HepG2 (cell line): ENCODE measurements around the gene IQCH. TPM values are rescaled to one million over a fixed set of nuclear protein-coding genes. Genes with fewer than 3 reads are reported as not detected.

ENCODE experiments used
- ATAC-seq: fragments of 200-7000 bp; cut with Tn5 transposase; 3 replicates; pipeline ENCODE4 v1.9.1; 2020; ENCODE audit warnings: mild to moderate bottlenecking, moderate library complexity
- BruUV-seq: library from RNA; stranded (reverse); fragments of 400-500 nt; replicated peaks from 2 replicates; lab custom pipeline; 2021; lab: Mats Ljungman, UMichigan
- CTCF ChIA-PET: fragments of 300-600 bp; formaldehyde crosslinking; extraction: SDS; loops from one replicate; lab custom pipeline; 2021; ENCODE audit warnings: low total read pairs, inconsistent platforms, low intra/inter-chr PET ratio; lab: Yijun Ruan, JAX
- POLR2A ChIA-PET: fragments of 350-600 bp; sonication (Branson Sonifier 250); formaldehyde crosslinking; loops from one replicate; lab custom pipeline; 2020; ENCODE audit warnings: antibody characterized with exemption, inconsistent platforms; lab: Yijun Ruan, JAX
- DNase-seq: peaks from one replicate; pipeline ENCODE4 v3.0.0-alpha.2; 2015; ENCODE audit warnings: low spot score
- FAIRE-seq: peaks from 3 replicates; lab custom pipeline; 2011; peaks lifted over from hg19 to GRCh38; lab: Jason Lieb, UNC
- H2AFZ ChIP-seq: one replicate; pipeline ENCODE4 v1.6.1; 2011; ENCODE audit warnings: low read length, inconsistent platforms
- H3K27ac ChIP-seq: fragments of 300-600 bp; 3 replicates; pipeline ENCODE4 v1.8.0; 2011; ENCODE audit warnings: mixed run types, mild to moderate bottlenecking, mixed read lengths, low read length, inconsistent platforms; ENCODE audit not compliant: insufficient read depth; ENCODE audit errors: extremely low read length
- H3K27me3 ChIP-seq, 2 experiments: fragments of 200-600 bp in 1 of 2; 2 replicates in 1 of 2; 3 replicates in 1 of 2; pipeline versions ENCODE4 v1.6.0 to v1.8.0; 2011; ENCODE audit warnings: low read length in 2 of 2, mild to moderate bottlenecking in 2 of 2, moderate library complexity in 2 of 2, inconsistent platforms in 1 of 2; ENCODE audit not compliant: insufficient read depth in 2 of 2, control insufficient read depth in 1 of 2
- H3K36me3 ChIP-seq, 2 experiments: fragments of 200-600 bp in 1 of 2; replicated peaks in 1 of 2; 2 replicates in 1 of 2; 3 replicates in 1 of 2; pipeline versions ENCODE4 v1.5.1 to v1.8.0; 2011; ENCODE audit warnings: low read length in 2 of 2, inconsistent platforms in 1 of 2; ENCODE audit not compliant: insufficient read depth in 2 of 2, control insufficient read depth in 1 of 2
- H3K4me1 ChIP-seq: 2 replicates; pipeline ENCODE4 v1.5.1; 2012; ENCODE audit warnings: low read length, inconsistent platforms; ENCODE audit not compliant: insufficient read depth
- H3K4me2 ChIP-seq: 2 replicates; pipeline ENCODE4 v1.6.0; 2011; ENCODE audit warnings: low read depth, low read length, inconsistent platforms
- H3K4me3 ChIP-seq, 3 experiments: fragments of 200-600 bp in 1 of 3; sonication (generic), shearing (Covaris generic) in 1 of 3; replicated peaks in 1 of 3; 2 replicates each; pipeline ENCODE4 v1.5.1; 2011 to 2016; ENCODE audit warnings: low read length in 3 of 3, inconsistent platforms in 2 of 3, low read depth in 2 of 3, mild to moderate bottlenecking in 2 of 3, control low read depth in 1 of 3, mixed read lengths in 1 of 3; ENCODE audit not compliant: insufficient read depth in 1 of 3
- H3K79me2 ChIP-seq: one replicate; pipeline ENCODE4 v1.6.1; 2011; ENCODE audit warnings: low read length, inconsistent platforms; ENCODE audit not compliant: insufficient read depth
- H3K9ac ChIP-seq: 2 replicates; pipeline ENCODE4 v1.6.0; 2011; ENCODE audit warnings: mild to moderate bottlenecking, low read depth, low read length, inconsistent platforms; ENCODE audit not compliant: insufficient read depth
- H3K9me3 ChIP-seq: 2 replicates; pipeline ENCODE4 v1.5.1; 2012; ENCODE audit warnings: mild to moderate bottlenecking, low read length
- H4K20me1 ChIP-seq: 2 replicates; pipeline ENCODE4 v1.6.0; 2011; ENCODE audit warnings: inconsistent platforms, mild to moderate bottlenecking, low read length, moderate library complexity; ENCODE audit not compliant: insufficient read depth
- ARNT ChIP-seq: fragments of 450-650 bp; IDR thresholded peaks from 2 replicates; pipeline ENCODE4 v1.6.1; 2017
- ATM ChIP-seq: fragments of 450-650 bp; IDR thresholded peaks from 2 replicates; pipeline ENCODE4 v1.7.1; 2017; ENCODE audit warnings: mild to moderate bottlenecking, borderline replicate concordance
- CEBPG ChIP-seq: IDR thresholded peaks from 2 replicates; pipeline ENCODE4 v1.6.1; 2016
- NFE2L2 ChIP-seq: fragments of 150-350 bp; IDR thresholded peaks from 2 replicates; pipeline ENCODE4 v1.6.1; 2014; ENCODE audit warnings: low read length
- ZNF296 ChIP-seq: sonication (generic); formaldehyde crosslinking; conservative IDR thresholded peaks from 2 replicates; pipeline ENCODE4 v1.5.0; 2020; ENCODE audit warnings: mild to moderate bottlenecking, missing genetic modification reagents
- ZNF556 ChIP-seq: sonication (generic); formaldehyde crosslinking; IDR thresholded peaks from 2 replicates; pipeline ENCODE4 v1.4.0; 2020; ENCODE audit warnings: mild to moderate bottlenecking, missing genetic modification reagents, borderline replicate concordance
- ZNF841 ChIP-seq: sonication (generic); formaldehyde crosslinking; IDR thresholded peaks from 2 replicates; pipeline ENCODE4 v1.8.1; 2023; ENCODE audit warnings: missing genetic modification reagents, borderline replicate concordance
- WGBS: methylation state at CpG from one replicate; pipeline ENCODE4 v1.1.6; 2017; ENCODE audit warnings: low lambda C conversion rate; 5-methylcytosine and 5-hydroxymethylcytosine counted together
- in situ Hi-C: cut with HindIII; loops from 2 replicates; pipeline ENCODE4 v1.10.0; 2017; ENCODE audit warnings: low pct_unique_long_range_greater_than_20kb; ENCODE audit not compliant: extremely low pct_ligation_motif_present
- intact Hi-C: fragments of 100-400 bp; cut with micrococcal nuclease; formaldehyde crosslinking; loops from one replicate; pipeline ENCODE4 v1.10.0; 2022; ENCODE audit not compliant: unreplicated experiment
- polyA plus RNA-seq, 8 experiments: library from polyadenylated mRNA; depleted of rRNA in 3 of 8; stranded (reverse) in 7 of 8; unstranded in 1 of 8; fragments of >200 nt; fragmentation: Illumina TruSeq in 4 of 8; extraction: Trizol in 4 of 8; gene quantifications; 2 replicates each; pipeline versions ENCODE4 v1.2.1 to v1.2.3, GENCODE V29; 2011 to 2016; ENCODE audit warnings: low read depth in 4 of 8, missing spikeins in 1 of 8, mixed read lengths in 1 of 8; ENCODE audit not compliant: insufficient read depth in 1 of 8
- total RNA-seq, 5 experiments: library from RNA; depleted of rRNA; stranded (reverse); fragments of >200 nt; fragmentation: Illumina TruSeq; extraction: Trizol; gene quantifications; 2 replicates each; pipeline ENCODE4 v1.2.3, GENCODE V29; 2016; ENCODE audit warnings: low read depth in 1 of 5
- TF ChIP-seq, protein P1 (sequence below): sonication (generic); formaldehyde crosslinking; IDR thresholded peaks from 2 replicates; pipeline ENCODE4 v1.9.0; 2021; ENCODE audit warnings: mild to moderate bottlenecking, missing genetic modification reagents
- TF ChIP-seq, protein P2 (sequence below): sonication (generic); formaldehyde crosslinking; IDR thresholded peaks from 2 replicates; pipeline ENCODE4 v1.4.0; 2020; ENCODE audit warnings: missing genetic modification reagents, borderline replicate concordance

Gene IQCH
- total and polyA plus RNA-seq, 2 of the 13 experiments (the other 11 are each of a cell fraction or from before 2014, with no cell fraction given): 0.16 to 0.55 TPM

DNA sequence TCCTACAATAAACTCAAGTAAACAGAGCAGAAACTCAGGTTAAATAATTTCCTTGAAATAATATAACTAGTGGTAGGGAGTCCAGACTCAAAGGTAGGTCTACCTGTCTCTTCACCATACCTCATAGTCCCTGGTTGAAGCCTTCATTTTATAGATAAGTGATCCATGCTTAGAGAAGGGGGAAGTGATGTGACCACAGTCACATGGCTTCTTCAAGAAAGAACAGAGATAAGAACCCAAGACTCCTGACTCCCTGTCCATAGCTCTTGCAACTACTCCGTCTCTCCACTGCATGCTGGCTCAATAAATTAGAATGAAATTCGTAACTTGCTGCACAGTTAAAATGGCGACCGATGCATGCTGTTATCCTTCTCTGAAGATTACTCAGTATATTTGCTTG, 255.3 kb downstream of the IQCH start:
- Histone ChIP-seq H3K36me3 (peaks cover 2 to 23% of the 10 kb centered on the region in 2 experiments; a peak in 2 of 5 replicates), H3K9me3 (no peaks in the 10 kb centered on the region), H3K9ac (no peak overlapping the region), H3K27me3 (no peaks in the 10 kb centered on the region), H4K20me1 (no peaks in the 10 kb centered on the region), H3K4me1 (0 out of 2 replicates have a peak, but pooled peaks cover 5% of the 10 kb centered on the region), H3K4me2 (no peak overlapping the region), H3K79me2 (no peaks in the 10 kb centered on the region), H3K27ac (no peak overlapping the region), H2AFZ (no peak overlapping the region), H3K4me3 (no peak overlapping the region)
- in situ Hi-C loops (no loop called here), intact Hi-C loops (no loop called here)
- BruUV-seq: no TSS peak
- whole genome bisulfite sequencing: 96% methylated on average over 4 of the region's 4 CpGs
- FAIRE-seq (no peak), ATAC-seq (no peak), DNase-seq (no peak)
- CTCF ChIA-PET: no interaction called here
- POLR2A ChIA-PET: no interaction called here
- no peak for TF ChIP-seq ZNF841
- TF ChIP-seq ATM: no peak
- TF ChIP-seq ZNF296 (CRISPR knock-in tag): no peak
- TF ChIP-seq NFE2L2: no peak
- TF ChIP-seq ZNF556 (CRISPR knock-in tag): no peak
- TF ChIP-seq, protein P1, sequence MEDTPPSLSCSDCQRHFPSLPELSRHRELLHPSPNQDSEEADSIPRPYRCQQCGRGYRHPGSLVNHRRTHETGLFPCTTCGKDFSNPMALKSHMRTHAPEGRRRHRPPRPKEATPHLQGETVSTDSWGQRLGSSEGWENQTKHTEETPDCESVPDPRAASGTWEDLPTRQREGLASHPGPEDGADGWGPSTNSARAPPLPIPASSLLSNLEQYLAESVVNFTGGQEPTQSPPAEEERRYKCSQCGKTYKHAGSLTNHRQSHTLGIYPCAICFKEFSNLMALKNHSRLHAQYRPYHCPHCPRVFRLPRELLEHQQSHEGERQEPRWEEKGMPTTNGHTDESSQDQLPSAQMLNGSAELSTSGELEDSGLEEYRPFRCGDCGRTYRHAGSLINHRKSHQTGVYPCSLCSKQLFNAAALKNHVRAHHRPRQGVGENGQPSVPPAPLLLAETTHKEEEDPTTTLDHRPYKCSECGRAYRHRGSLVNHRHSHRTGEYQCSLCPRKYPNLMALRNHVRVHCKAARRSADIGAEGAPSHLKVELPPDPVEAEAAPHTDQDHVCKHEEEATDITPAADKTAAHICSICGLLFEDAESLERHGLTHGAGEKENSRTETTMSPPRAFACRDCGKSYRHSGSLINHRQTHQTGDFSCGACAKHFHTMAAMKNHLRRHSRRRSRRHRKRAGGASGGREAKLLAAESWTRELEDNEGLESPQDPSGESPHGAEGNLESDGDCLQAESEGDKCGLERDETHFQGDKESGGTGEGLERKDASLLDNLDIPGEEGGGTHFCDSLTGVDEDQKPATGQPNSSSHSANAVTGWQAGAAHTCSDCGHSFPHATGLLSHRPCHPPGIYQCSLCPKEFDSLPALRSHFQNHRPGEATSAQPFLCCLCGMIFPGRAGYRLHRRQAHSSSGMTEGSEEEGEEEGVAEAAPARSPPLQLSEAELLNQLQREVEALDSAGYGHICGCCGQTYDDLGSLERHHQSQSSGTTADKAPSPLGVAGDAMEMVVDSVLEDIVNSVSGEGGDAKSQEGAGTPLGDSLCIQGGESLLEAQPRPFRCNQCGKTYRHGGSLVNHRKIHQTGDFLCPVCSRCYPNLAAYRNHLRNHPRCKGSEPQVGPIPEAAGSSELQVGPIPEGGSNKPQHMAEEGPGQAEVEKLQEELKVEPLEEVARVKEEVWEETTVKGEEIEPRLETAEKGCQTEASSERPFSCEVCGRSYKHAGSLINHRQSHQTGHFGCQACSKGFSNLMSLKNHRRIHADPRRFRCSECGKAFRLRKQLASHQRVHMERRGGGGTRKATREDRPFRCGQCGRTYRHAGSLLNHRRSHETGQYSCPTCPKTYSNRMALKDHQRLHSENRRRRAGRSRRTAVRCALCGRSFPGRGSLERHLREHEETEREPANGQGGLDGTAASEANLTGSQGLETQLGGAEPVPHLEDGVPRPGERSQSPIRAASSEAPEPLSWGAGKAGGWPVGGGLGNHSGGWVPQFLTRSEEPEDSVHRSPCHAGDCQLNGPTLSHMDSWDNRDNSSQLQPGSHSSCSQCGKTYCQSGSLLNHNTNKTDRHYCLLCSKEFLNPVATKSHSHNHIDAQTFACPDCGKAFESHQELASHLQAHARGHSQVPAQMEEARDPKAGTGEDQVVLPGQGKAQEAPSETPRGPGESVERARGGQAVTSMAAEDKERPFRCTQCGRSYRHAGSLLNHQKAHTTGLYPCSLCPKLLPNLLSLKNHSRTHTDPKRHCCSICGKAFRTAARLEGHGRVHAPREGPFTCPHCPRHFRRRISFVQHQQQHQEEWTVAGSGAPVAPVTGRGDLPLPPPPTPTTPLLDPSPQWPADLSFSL: no peak
- no peak for TF ChIP-seq CEBPG
- TF ChIP-seq ARNT: no peak
- TF ChIP-seq, protein P2, sequence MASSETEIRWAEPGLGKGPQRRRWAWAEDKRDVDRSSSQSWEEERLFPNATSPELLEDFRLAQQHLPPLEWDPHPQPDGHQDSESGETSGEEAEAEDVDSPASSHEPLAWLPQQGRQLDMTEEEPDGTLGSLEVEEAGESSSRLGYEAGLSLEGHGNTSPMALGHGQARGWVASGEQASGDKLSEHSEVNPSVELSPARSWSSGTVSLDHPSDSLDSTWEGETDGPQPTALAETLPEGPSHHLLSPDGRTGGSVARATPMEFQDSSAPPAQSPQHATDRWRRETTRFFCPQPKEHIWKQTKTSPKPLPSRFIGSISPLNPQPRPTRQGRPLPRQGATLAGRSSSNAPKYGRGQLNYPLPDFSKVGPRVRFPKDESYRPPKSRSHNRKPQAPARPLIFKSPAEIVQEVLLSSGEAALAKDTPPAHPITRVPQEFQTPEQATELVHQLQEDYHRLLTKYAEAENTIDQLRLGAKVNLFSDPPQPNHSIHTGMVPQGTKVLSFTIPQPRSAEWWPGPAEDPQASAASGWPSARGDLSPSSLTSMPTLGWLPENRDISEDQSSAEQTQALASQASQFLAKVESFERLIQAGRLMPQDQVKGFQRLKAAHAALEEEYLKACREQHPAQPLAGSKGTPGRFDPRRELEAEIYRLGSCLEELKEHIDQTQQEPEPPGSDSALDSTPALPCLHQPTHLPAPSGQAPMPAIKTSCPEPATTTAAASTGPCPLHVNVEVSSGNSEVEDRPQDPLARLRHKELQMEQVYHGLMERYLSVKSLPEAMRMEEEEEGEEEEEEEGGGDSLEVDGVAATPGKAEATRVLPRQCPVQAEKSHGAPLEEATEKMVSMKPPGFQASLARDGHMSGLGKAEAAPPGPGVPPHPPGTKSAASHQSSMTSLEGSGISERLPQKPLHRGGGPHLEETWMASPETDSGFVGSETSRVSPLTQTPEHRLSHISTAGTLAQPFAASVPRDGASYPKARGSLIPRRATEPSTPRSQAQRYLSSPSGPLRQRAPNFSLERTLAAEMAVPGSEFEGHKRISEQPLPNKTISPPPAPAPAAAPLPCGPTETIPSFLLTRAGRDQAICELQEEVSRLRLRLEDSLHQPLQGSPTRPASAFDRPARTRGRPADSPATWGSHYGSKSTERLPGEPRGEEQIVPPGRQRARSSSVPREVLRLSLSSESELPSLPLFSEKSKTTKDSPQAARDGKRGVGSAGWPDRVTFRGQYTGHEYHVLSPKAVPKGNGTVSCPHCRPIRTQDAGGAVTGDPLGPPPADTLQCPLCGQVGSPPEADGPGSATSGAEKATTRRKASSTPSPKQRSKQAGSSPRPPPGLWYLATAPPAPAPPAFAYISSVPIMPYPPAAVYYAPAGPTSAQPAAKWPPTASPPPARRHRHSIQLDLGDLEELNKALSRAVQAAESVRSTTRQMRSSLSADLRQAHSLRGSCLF (CRISPR knock-in tag): no peak
